Heart left ventricle (tissue), 16 donors: ENCODE data around the gene BMPER. TPM values are rescaled to one million over a fixed set of nuclear protein-coding genes. Genes with fewer than 3 reads are reported as not detected.
A peak's percentile ranks its signal among the peaks of the same experiment; 100 is the strongest.

Source experiments
- ATAC-seq, 4 donors: fragments of 200-7000 bp; cut with Tn5 transposase; one replicate each; pipeline ENCODE4 v1.9.1; 2020 to 2022; ENCODE audit warnings: moderate library complexity in 4 of 4, mild to moderate bottlenecking in 3 of 4, moderate number of reproducible peaks in 1 of 4
- DNase-seq, 5 donors: peaks; one replicate each; pipeline ENCODE4 v3.0.0-alpha.2; 2020
- H3K27ac ChIP-seq, 12 donors: fragments of 200-600 bp; sonication (generic) in 4 of 12; one replicate each; pipeline versions ENCODE4 v1.5.0 to v1.8.0; 2016 to 2022; ENCODE audit warnings: mild to moderate bottlenecking in 2 of 12
- H3K27me3 ChIP-seq, 9 donors: fragments of 200-600 bp; sonication (generic) in 2 of 9; one replicate each; pipeline versions ENCODE4 v1.5.1 to v1.8.0; 2016 to 2022; ENCODE audit warnings: mild to moderate bottlenecking in 3 of 9
- H3K36me3 ChIP-seq, 9 donors: fragments of 200-600 bp; sonication (generic) in 2 of 9; one replicate each; pipeline versions ENCODE4 v1.5.0 to v1.8.0; 2018 to 2022; ENCODE audit warnings: mild to moderate bottlenecking in 2 of 9
- H3K4me1 ChIP-seq, 12 donors: fragments of 200-600 bp; sonication (generic) in 4 of 12; one replicate each; pipeline versions ENCODE4 v1.5.0 to v1.8.0; 2016 to 2022; ENCODE audit warnings: mild to moderate bottlenecking in 3 of 12
- H3K4me3 ChIP-seq, 12 donors: fragments of 200-600 bp; sonication (generic) in 4 of 12; one replicate each; pipeline versions ENCODE4 v1.5.0 to v1.8.0; 2017 to 2022; ENCODE audit warnings: mild to moderate bottlenecking in 9 of 12, moderate library complexity in 4 of 12
- H3K9me3 ChIP-seq, 12 donors: fragments of 200-600 bp; sonication (generic) in 4 of 12; one replicate each; pipeline versions ENCODE4 v1.5.0 to v1.8.0; 2016 to 2022; ENCODE audit warnings: mild to moderate bottlenecking in 1 of 12
- CTCF ChIP-seq, 12 donors: fragments of 200-600 bp; sonication (generic) in 4 of 12; IDR thresholded peaks; one replicate each; pipeline versions ENCODE4 v1.5.0 to v1.8.0; 2018 to 2022; ENCODE audit warnings: antibody characterized with exemption in 12 of 12, mild to moderate bottlenecking in 5 of 12
- POLR2A ChIP-seq, 2 donors: fragments of 450-650 bp; IDR thresholded peaks; one replicate each; pipeline ENCODE4 v1.6.1; 2017; ENCODE audit warnings: antibody characterized with exemption in 2 of 2, mild to moderate bottlenecking in 2 of 2, moderate library complexity in 2 of 2
- WGBS, 4 donors: extraction: QIAGEN DNeasy Blood & Tissue Kit in 2 of 4; methylation state at CpG; one replicate each; pipeline versions ENCODE4 v1.1.5 to v1.1.7; 2013 to 2018; 5-methylcytosine and 5-hydroxymethylcytosine counted together
- intact Hi-C, 10 donors: fragments of 100-400 bp; cut with DNase I; formaldehyde crosslinking; loops; one replicate each; pipeline versions ENCODE4 v1.11.1 to v1.14.2; 2022
- polyA plus RNA-seq, 2 donors: library from polyadenylated mRNA; stranded (reverse); fragments of 200-250 nt; gene quantifications; one replicate each; pipeline ENCODE4 v1.2.3, GENCODE V29; 2013
- total RNA-seq, 9 donors: library from RNA; depleted of rRNA in 2 of 9; stranded (reverse); fragments of >200 nt in 2 of 9; fragmentation: NEBNext Ultra II Directional in 3 of 9; extraction: Animal tissue kit (Norgen Biotek cat#: 25700) in 3 of 9; gene quantifications; one replicate each; pipeline versions ENCODE4 v1.1.0 to v1.2.4, GENCODE V29; 2016 to 2023
- donor health status: ischemic (EF 13 %, LVEDD 7.1; RV severe dilation, severe dysfunction).
- donor health status: healthy with polysubstance abuse.
- donor health status: DM: no; HTN: yes; CAD: no.
- donor health status: DM: no; HTN: no; CAD: no.
- donor health status: ischemic (EF 25% LVEDD 6.9; RV normal size, moderate dysfunction).
- donor health status: ischemic (EF 25% LVEDD 5.7; RV mildly dilated, moderate dysfunction).
- donor health status: healthy.
- donor health status: DM: yes; HTN: yes; CAD: no.
- donor health status: ischemic (EF 35%, LVEDD 5.7; RV mildly dilated, moderate dysfunction).
- donor health status: nonischemic (EF 11% LVEDD 7.7; RV severe dilation, severe dysfunction).
- donor health status: DM: yes; HTN: yes; CAD: no.
- donor health status: PGD.
- donor health status: ischemic (EF 29% LVEDD 5.4; RV normal size, mild dysfunction).
- donor health status: nonischemic (EF 23%, LVEDD 6.1; RV moderate dilation, normal function).

The BMPER gene
- total and polyA plus RNA-seq, 11 donors = 0.05 to 4.2 (median 0.85) TPM

GRCh38 chr7:33873518-33873917 is 31.8 kb upstream of the BMPER start:
- H3K4me1 ChIP-seq = peaks cover 0 to 16% (median 0%) of the 10 kb centered on the region in 12 donors
- no peaks in the 10 kb centered on the region for H3K36me3 ChIP-seq
- no peaks in the 10 kb centered on the region for H3K27me3 ChIP-seq
- intact Hi-C loops = no loop called here
- no peak overlapping the region for H3K27ac ChIP-seq
- H3K9me3 ChIP-seq = no peaks in the 10 kb centered on the region
- DNase-seq = no peak
- ATAC-seq = no peak
- 93 to 100% (median 96%) methylated on average over 1 of the region's 1 CpG for WGBS, 4 donors
- H3K4me3 ChIP-seq = no peak overlapping the region
- no peak for TF ChIP-seq CTCF (IDR thresholded peaks at IDR 0.05)
- no peak for TF ChIP-seq POLR2A (IDR thresholded peaks at IDR 0.05)

GRCh38 chr7:33873981-33874750 is 31.2 kb upstream of the BMPER start:
- 69 to 72% (median 71%) methylated on average over 4 of the region's 4 CpGs for WGBS, 4 donors

GRCh38 chr7:33874943-33875342 is 30.4 kb upstream of the BMPER start:
- Histone ChIP-seq H3K27ac (no peak overlapping the region), H3K4me1 (peaks cover 0 to 16% (median 0%) of the 10 kb centered on the region in 12 donors), H3K9me3 (no peaks in the 10 kb centered on the region), H3K4me3 (peak overlapping the region in 3 of 12 donors; percentile 5 to 25 (median 24)), H3K36me3 (no peaks in the 10 kb centered on the region), H3K27me3 (no peaks in the 10 kb centered on the region)
- TF ChIP-seq CTCF (IDR thresholded peaks at IDR 0.05) (no peak), POLR2A (IDR thresholded peaks at IDR 0.05) (no peak)
- WGBS, 4 donors = 55 to 68% (median 62%) methylated on average over 5 of the region's 5 CpGs
- ATAC-seq (peak in 1 of 4 donors; percentile 49), DNase-seq (peak in 4 of 5 donors; percentile 24 to 33 (median 32))
- intact Hi-C loops = no loop called here

More at GRCh38 chr7:33873981-33874750, 31.2 kb upstream of the BMPER start:
- H3K4me1 ChIP-seq = peaks cover 0 to 16% (median 0%) of the 10 kb centered on the region in 12 donors
- H3K9me3 ChIP-seq = no peaks in the 10 kb centered on the region
- intact Hi-C loops = no loop called here
- H3K4me3 ChIP-seq = no peak overlapping the region
- ATAC-seq = no peak
- no peak overlapping the region for H3K27ac ChIP-seq
- H3K27me3 ChIP-seq = no peaks in the 10 kb centered on the region
- no peak for DNase-seq
- TF ChIP-seq CTCF (IDR thresholded peaks at IDR 0.05) (no peak), POLR2A (IDR thresholded peaks at IDR 0.05) (no peak)
- H3K36me3 ChIP-seq = no peaks in the 10 kb centered on the region

- TF ChIP-seq CTCF (IDR thresholded peaks at IDR 0.05) = no peak
- TF ChIP-seq POLR2A (IDR thresholded peaks at IDR 0.05) = no peak
- H3K4me3 ChIP-seq = no peak overlapping the region
- ATAC-seq = no peak
- H3K27ac ChIP-seq = no peak overlapping the region
- no peaks in the 10 kb centered on the region for H3K9me3 ChIP-seq
- peaks cover 0 to 16% (median under 1%) of the 10 kb centered on the region in 12 donors for H3K4me1 ChIP-seq
- no peak for DNase-seq
- H3K27me3 ChIP-seq = no peaks in the 10 kb centered on the region
- WGBS, 4 donors = 44 to 65% (median 56%) methylated on average over 3 of the region's 3 CpGs
- H3K36me3 ChIP-seq = no peaks in the 10 kb centered on the region
- intact Hi-C loops = no loop called here
These were observed 28.6 kb upstream of the BMPER start for GRCh38 chr7:33876596-33877274.
